Endothelial cell of umbilical vein (primary cell): ENCODE data around the gene SORCS2. TPM values are rescaled to one million over a fixed set of nuclear protein-coding genes. Genes with fewer than 3 reads are reported as not detected.

ENCODE experiments used
- BruUV-seq: library from RNA; stranded (reverse); fragments of 400-500 nt; replicated peaks from 2 replicates; lab custom pipeline; 2021; lab: Mats Ljungman, UMichigan
- CTCF ChIA-PET: fragments of 300-600, 350-600 bp; sonication (Branson Sonifier 250); formaldehyde crosslinking; loops from one replicate; lab custom pipeline; 2021; ENCODE audit warnings: antibody characterized with exemption, inconsistent platforms; lab: Charles Lee
- POLR2A ChIA-PET: fragments of 300-600, 350-600 bp; sonication (Branson Sonifier 250); formaldehyde crosslinking; loops from one replicate; lab custom pipeline; 2021; ENCODE audit warnings: antibody characterized with exemption, inconsistent platforms; lab: Charles Lee
- DNase-seq: peaks from one replicate; pipeline ENCODE4 v3.0.0-alpha.2; 2011; ENCODE audit warnings: low read depth, low spot score
- FAIRE-seq: peaks from 2 replicates; lab custom pipeline; 2011; peaks lifted over from hg19 to GRCh38; lab: Jason Lieb, UNC
- H2AFZ ChIP-seq: 2 replicates; pipeline ENCODE4 v1.6.0; 2012; ENCODE audit warnings: low read depth, low read length, control low read depth, inconsistent platforms
- H3K27ac ChIP-seq: 2 replicates; pipeline ENCODE4 v1.5.1; 2011; ENCODE audit warnings: low read depth, mild to moderate bottlenecking, control low read depth, low read length, moderate library complexity; ENCODE audit not compliant: insufficient read depth
- H3K27me3 ChIP-seq, 2 experiments: 2 replicates each; pipeline versions ENCODE4 v1.6.0 to v1.6.1; 2011; ENCODE audit warnings: low read length in 2 of 2, mixed read lengths in 1 of 2; ENCODE audit not compliant: control insufficient read depth in 2 of 2, insufficient read depth in 2 of 2
- H3K36me3 ChIP-seq, 2 experiments: 2 replicates in 1 of 2; 3 replicates in 1 of 2; pipeline ENCODE4 v1.5.1; 2011; ENCODE audit warnings: low read length in 2 of 2, mild to moderate bottlenecking in 1 of 2, moderate library complexity in 1 of 2; ENCODE audit not compliant: control insufficient read depth in 2 of 2, insufficient read depth in 2 of 2; ENCODE audit errors: extremely low read depth in 1 of 2
- H3K4me1 ChIP-seq: 3 replicates; pipeline ENCODE4 v1.5.1; 2011; ENCODE audit warnings: mild to moderate bottlenecking, low read length; ENCODE audit not compliant: control insufficient read depth, insufficient read depth; ENCODE audit errors: extremely low read depth
- H3K4me2 ChIP-seq: 2 replicates; pipeline ENCODE4 v1.6.1; 2011; ENCODE audit warnings: low read length, control low read depth, mixed read lengths; ENCODE audit not compliant: insufficient read depth
- H3K4me3 ChIP-seq, 3 experiments: fragments of 200-600 bp in 1 of 3; sonication (generic), shearing (Covaris generic) in 1 of 3; replicated peaks in 1 of 3; 2 replicates each; pipeline ENCODE4 v1.5.1; 2011 to 2016; ENCODE audit warnings: control low read depth in 3 of 3, low read length in 3 of 3, mild to moderate bottlenecking in 2 of 3, inconsistent platforms in 1 of 3, low read depth in 1 of 3, moderate library complexity in 1 of 3; ENCODE audit not compliant: insufficient read depth in 1 of 3
- H3K79me2 ChIP-seq: 2 replicates; pipeline ENCODE4 v1.6.0; 2012; ENCODE audit warnings: low read length, inconsistent platforms; ENCODE audit not compliant: control insufficient read depth, insufficient read depth
- H3K9ac ChIP-seq: replicated peaks from 2 replicates; pipeline ENCODE3; 2011; ENCODE audit warnings: low read length, control low read depth; ENCODE audit not compliant: insufficient read depth; ENCODE audit errors: extremely low read depth
- H3K9me1 ChIP-seq: replicated peaks from 3 replicates; pipeline ENCODE4 v1.6.0; 2011; ENCODE audit warnings: mild to moderate bottlenecking, low read length; ENCODE audit not compliant: control insufficient read depth, insufficient read depth; ENCODE audit errors: extremely low read depth
- H3K9me3 ChIP-seq: replicated peaks from 2 replicates; pipeline ENCODE4 v1.5.1; 2012; ENCODE audit warnings: low read length, inconsistent platforms; ENCODE audit not compliant: control insufficient read depth, insufficient read depth
- H4K20me1 ChIP-seq: replicated peaks from 2 replicates; pipeline ENCODE3; 2011; ENCODE audit warnings: mild to moderate bottlenecking, low read length; ENCODE audit not compliant: control insufficient read depth, insufficient read depth; ENCODE audit errors: extremely low read depth
- FOS ChIP-seq: IDR thresholded peaks from 2 replicates; pipeline ENCODE4 v1.6.1; 2011; ENCODE audit warnings: mild to moderate bottlenecking, low read length, moderate library complexity, borderline replicate concordance; ENCODE audit not compliant: insufficient read depth
- MYC ChIP-seq: IDR thresholded peaks from one replicate; pipeline ENCODE4 v1.6.1; 2011; ENCODE audit warnings: mild to moderate bottlenecking, low read depth, low read length
- POLR2A ChIP-seq: IDR thresholded peaks from 2 replicates; pipeline ENCODE4 v1.6.1; 2012; ENCODE audit warnings: low read depth, mild to moderate bottlenecking, control low read depth, low read length
- POLR2AphosphoS5 ChIP-seq: IDR thresholded peaks from 2 replicates; pipeline ENCODE4 v1.6.1; 2012; ENCODE audit warnings: low read depth, mild to moderate bottlenecking, control low read depth, low read length, moderate library complexity; ENCODE audit not compliant: insufficient read depth
- dilution Hi-C: fragments of 300-500 bp; cut with MboI; formaldehyde crosslinking; loops from one replicate; pipeline ENCODE4 v1.15.0; 2019; ENCODE audit warnings: low sequenced_read_pairs; ENCODE audit not compliant: extremely low pct_ligation_motif_present
- intact Hi-C: fragments of 100-400 bp; cut with micrococcal nuclease; formaldehyde crosslinking; loops from one replicate; pipeline ENCODE4 v1.10.0; 2022
- polyA plus RNA-seq, 4 experiments: library from polyadenylated mRNA; depleted of rRNA in 3 of 4; stranded (reverse) in 3 of 4; unstranded in 1 of 4; fragments of >200 nt; gene quantifications; 2 replicates each; pipeline versions ENCODE4 v1.2.1 to v1.2.3, GENCODE V29; 2011 to 2012; ENCODE audit warnings: missing spikeins in 1 of 4
- total RNA-seq: library from RNA; stranded (reverse); gene quantifications from 2 replicates; pipeline ENCODE4 v1.2.3, GENCODE V29; 2021

Gene SORCS2
- total and polyA plus RNA-seq, 2 donors (not counting 3 experiments of a cell fraction or from before 2014, with no cell fraction given), result not detected

GRCh38 chr4:7166237-7166636 lies 26.1 kb upstream of the SORCS2 start:
- Histone ChIP-seq H3K79me2 (no peaks in the 10 kb centered on the region), H3K4me1 (no peaks in the 10 kb centered on the region), H3K9me3 (no peaks in the 10 kb centered on the region), H3K4me3 (no peak overlapping the region), H3K9ac (no peak overlapping the region), H3K9me1 (no peaks in the 10 kb centered on the region), H3K27ac (no peak overlapping the region), H3K36me3 (no peaks in the 10 kb centered on the region), H2AFZ (no peak overlapping the region), H3K4me2 (no peak overlapping the region), H3K27me3 (peaks cover 0 to 2% of the 10 kb centered on the region in 2 experiments), H4K20me1 (no peaks in the 10 kb centered on the region)
- BruUV-seq, result no TSS peak
- DNase-seq (no peak), FAIRE-seq (no peak)
- intact Hi-C loops, result no loop called here
- TF ChIP-seq FOS (no peak), POLR2AphosphoS5 (no peak)
- dilution Hi-C loops, result no loop called here
- ChIA-PET CTCF (no interaction called here), POLR2A (no interaction called here)

GRCh38 chr4:7166981-7167700 lies 25.2 kb upstream of the SORCS2 start:
- peaks cover 0 to 2% of the 10 kb centered on the region in 2 experiments for H3K27me3 ChIP-seq
- no TSS peak for BruUV-seq
- no peaks in the 10 kb centered on the region for H3K79me2 ChIP-seq
- H3K27ac ChIP-seq, result no peak overlapping the region
- CTCF ChIA-PET, result no interaction called here
- POLR2A ChIA-PET, result no interaction called here
- TF ChIP-seq MYC, result no peak
- no peak for TF ChIP-seq POLR2A
- TF ChIP-seq FOS, result no peak
- no peak for DNase-seq
- FAIRE-seq, result no peak
- no peaks in the 10 kb centered on the region for H3K9me1 ChIP-seq
- H3K4me1 ChIP-seq, result no peaks in the 10 kb centered on the region
- H3K4me2 ChIP-seq, result no peak overlapping the region
- dilution Hi-C loops (no loop called here), intact Hi-C loops (no loop called here)
- H4K20me1 ChIP-seq, result no peaks in the 10 kb centered on the region
- H3K9ac ChIP-seq, result no peak overlapping the region
- no peak overlapping the region for H2AFZ ChIP-seq
- no peaks in the 10 kb centered on the region for H3K9me3 ChIP-seq
- no peak overlapping the region for H3K4me3 ChIP-seq
- no peaks in the 10 kb centered on the region for H3K36me3 ChIP-seq
